Muscle layer of duodenum (tissue), 2 donors: ENCODE measurements around the gene TNFAIP8.

Experiments used
- H3K27ac ChIP-seq: one replicate; pipeline ENCODE4 v1.7.0; 2013; ENCODE audit warnings: mild to moderate bottlenecking, low read length
- H3K27me3 ChIP-seq: one replicate; pipeline ENCODE4 v1.7.0; 2013; ENCODE audit warnings: low read depth, mild to moderate bottlenecking, control low read depth, low read length
- H3K36me3 ChIP-seq, 2 donors: one replicate each; pipeline ENCODE4 v1.7.0; 2013; ENCODE audit warnings: low read length in 2 of 2, control low read depth in 1 of 2, mild to moderate bottlenecking in 1 of 2; ENCODE audit not compliant: insufficient read depth in 2 of 2, control insufficient read depth in 1 of 2
- H3K4me1 ChIP-seq, 2 donors: one replicate each; pipeline ENCODE4 v1.7.0; 2013; ENCODE audit warnings: low read length in 2 of 2, mild to moderate bottlenecking in 2 of 2, control low read depth in 1 of 2, moderate library complexity in 1 of 2; ENCODE audit not compliant: insufficient read depth in 2 of 2, control insufficient read depth in 1 of 2
- H3K4me3 ChIP-seq, 2 donors: one replicate each; pipeline ENCODE4 v1.7.0; 2013; ENCODE audit warnings: low read length in 2 of 2, low read depth in 1 of 2, mild to moderate bottlenecking in 1 of 2
- H3K9me3 ChIP-seq, 2 donors: one replicate each; pipeline ENCODE4 v1.7.0; 2013; ENCODE audit warnings: low read length in 2 of 2, control low read depth in 1 of 2, mild to moderate bottlenecking in 1 of 2; ENCODE audit not compliant: control insufficient read depth in 1 of 2
- donor health status: healthy.

TNFAIP8 gene

DNA sequence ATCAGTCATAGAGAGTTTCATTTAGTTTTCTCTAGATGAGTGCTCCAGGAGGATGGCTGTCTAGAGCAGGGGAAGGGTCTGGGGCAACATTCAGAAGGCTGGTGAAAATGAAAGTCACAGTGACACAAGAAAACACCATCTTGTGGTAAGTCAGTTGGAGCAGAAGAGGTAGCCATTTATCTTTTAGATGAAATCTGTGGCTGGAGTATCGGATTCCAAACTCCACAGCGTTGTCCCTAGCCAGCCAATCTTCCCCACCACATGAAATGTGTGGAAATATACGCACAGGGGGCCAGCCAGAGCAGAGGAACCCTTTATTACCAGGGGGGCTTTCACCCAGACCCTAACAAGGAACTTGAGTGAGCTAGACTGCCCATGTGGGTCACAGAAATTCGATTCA is 15.9 kb upstream of the TNFAIP8 start:
- Histone ChIP-seq H3K27me3 (no peaks in the 10 kb centered on the region), H3K4me3 (no peak overlapping the region), H3K36me3 (no peaks in the 10 kb centered on the region), H3K27ac (no peak overlapping the region), H3K4me1 (peaks cover 23 to 45% of the 10 kb centered on the region in 2 donors), H3K9me3 (no peaks in the 10 kb centered on the region)

- peaks cover 23 to 44% of the 10 kb centered on the region in 2 donors for H3K4me1 ChIP-seq
- no peaks in the 10 kb centered on the region for H3K27me3 ChIP-seq
- no peaks in the 10 kb centered on the region for H3K9me3 ChIP-seq
- H3K36me3 ChIP-seq: no peaks in the 10 kb centered on the region
- peak overlapping the region in 1 of 2 donors; percentile 9 for H3K4me3 ChIP-seq
- peak overlapping the region; percentile 2 for H3K27ac ChIP-seq
Observed at GRCh38 chr5:119340597-119341218, 15.1 kb upstream of the TNFAIP8 start.

- peak overlapping the region; percentile 2 for H3K27ac ChIP-seq
- H3K9me3 ChIP-seq: no peaks in the 10 kb centered on the region
- H3K4me1 ChIP-seq: peaks cover 23 to 35% of the 10 kb centered on the region in 2 donors
- H3K36me3 ChIP-seq: no peaks in the 10 kb centered on the region
- H3K27me3 ChIP-seq: no peaks in the 10 kb centered on the region
- no peak overlapping the region for H3K4me3 ChIP-seq
Observed at GRCh38 chr5:119341452-119342349, 14.1 kb upstream of the TNFAIP8 start.

DNA sequence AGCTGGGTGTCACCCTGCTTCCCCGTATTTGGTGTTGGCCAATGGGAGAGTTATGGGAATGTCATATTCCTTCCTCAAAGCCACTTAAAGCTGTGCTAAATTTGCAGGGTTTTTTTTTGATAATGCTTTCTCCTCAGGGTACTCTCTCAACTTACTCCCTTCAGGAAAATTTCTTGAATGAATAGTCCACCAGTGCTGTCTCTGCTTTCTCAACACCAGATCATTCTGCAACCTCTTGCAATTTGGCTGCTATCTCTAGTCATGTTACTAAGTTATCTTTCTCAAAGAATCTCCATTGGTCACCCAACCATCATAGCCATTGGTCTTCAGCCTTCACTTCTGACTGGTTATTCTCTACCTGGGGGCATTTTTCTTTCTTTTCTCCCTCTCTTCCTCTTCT is 13.4 kb upstream of the TNFAIP8 start:
- Histone ChIP-seq H3K36me3 (no peaks in the 10 kb centered on the region), H3K27ac (no peak overlapping the region), H3K27me3 (no peaks in the 10 kb centered on the region), H3K9me3 (no peaks in the 10 kb centered on the region), H3K4me1 (peaks cover 17 to 28% of the 10 kb centered on the region in 2 donors), H3K4me3 (peak overlapping the region in 1 of 2 donors; percentile 24)

- no peaks in the 10 kb centered on the region for H3K36me3 ChIP-seq
- no peaks in the 10 kb centered on the region for H3K27me3 ChIP-seq
- H3K4me3 ChIP-seq: peak overlapping the region in 1 of 2 donors; percentile 24
- no peak overlapping the region for H3K27ac ChIP-seq
- peaks cover 13 to 21% of the 10 kb centered on the region in 2 donors for H3K4me1 ChIP-seq
- no peaks in the 10 kb centered on the region for H3K9me3 ChIP-seq
Observed at GRCh38 chr5:119343052-119343451, 12.8 kb upstream of the TNFAIP8 start.

- Histone ChIP-seq H3K27ac (no peak overlapping the region), H3K4me1 (peaks cover 13 to 20% of the 10 kb centered on the region in 2 donors), H3K9me3 (no peaks in the 10 kb centered on the region), H3K36me3 (no peaks in the 10 kb centered on the region), H3K4me3 (no peak overlapping the region), H3K27me3 (no peaks in the 10 kb centered on the region)
Observed at GRCh38 chr5:119343766-119344165, 12.1 kb upstream of the TNFAIP8 start.

GRCh38 chr5:119344231-119344630 is 11.6 kb upstream of the TNFAIP8 start:
- H3K9me3 ChIP-seq: no peaks in the 10 kb centered on the region
- H3K4me1 ChIP-seq: peaks cover 13 to 20% of the 10 kb centered on the region in 2 donors
- no peak overlapping the region for H3K27ac ChIP-seq

GRCh38 chr5:119345861-119346260 is 10.0 kb upstream of the TNFAIP8 start:
- no peaks in the 10 kb centered on the region for H3K27me3 ChIP-seq
- no peaks in the 10 kb centered on the region for H3K9me3 ChIP-seq
- no peaks in the 10 kb centered on the region for H3K36me3 ChIP-seq
- no peak overlapping the region for H3K4me3 ChIP-seq
- peaks cover 13 to 20% of the 10 kb centered on the region in 2 donors for H3K4me1 ChIP-seq
- no peak overlapping the region for H3K27ac ChIP-seq

More at GRCh38 chr5:119344231-119344630, 11.6 kb upstream of the TNFAIP8 start:
- H3K36me3 ChIP-seq: no peaks in the 10 kb centered on the region
- no peak overlapping the region for H3K4me3 ChIP-seq
- H3K27me3 ChIP-seq: no peaks in the 10 kb centered on the region

GRCh38 chr5:119346394-119346793 is 9.4 kb upstream of the TNFAIP8 start:
- no peaks in the 10 kb centered on the region for H3K27me3 ChIP-seq
- peaks cover 13 to 20% of the 10 kb centered on the region in 2 donors for H3K4me1 ChIP-seq
- H3K36me3 ChIP-seq: no peaks in the 10 kb centered on the region
- no peaks in the 10 kb centered on the region for H3K9me3 ChIP-seq
- no peak overlapping the region for H3K27ac ChIP-seq
- no peak overlapping the region for H3K4me3 ChIP-seq

GRCh38 chr5:119347574-119347973 is 8.2 kb upstream of the TNFAIP8 start:
- Histone ChIP-seq H3K27me3 (no peaks in the 10 kb centered on the region), H3K36me3 (no peaks in the 10 kb centered on the region), H3K4me1 (peaks cover 12 to 15% of the 10 kb centered on the region in 2 donors), H3K9me3 (no peaks in the 10 kb centered on the region), H3K4me3 (no peak overlapping the region), H3K27ac (no peak overlapping the region)

DNA sequence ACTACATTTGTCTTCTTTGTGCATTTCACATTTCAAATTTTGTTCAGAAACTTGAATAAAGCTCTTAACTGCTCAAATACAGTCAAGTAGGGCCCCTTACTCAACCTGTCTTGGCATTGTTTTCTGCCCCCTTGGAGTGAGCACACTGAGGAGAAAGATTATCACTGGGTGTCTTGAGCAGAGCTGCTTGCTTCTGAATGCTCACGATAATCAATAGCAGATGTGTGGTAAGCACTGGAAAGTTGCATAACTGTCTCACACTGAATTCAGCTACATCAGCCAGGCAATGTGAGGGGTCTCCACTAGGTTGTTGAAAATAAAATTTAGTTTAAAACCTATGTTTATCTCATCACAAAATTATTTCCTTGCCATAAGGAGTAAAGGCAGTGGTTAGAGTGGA is 7.8 kb upstream of the TNFAIP8 start:
- Histone ChIP-seq H3K9me3 (no peaks in the 10 kb centered on the region), H3K27me3 (no peaks in the 10 kb centered on the region), H3K4me1 (peaks cover 8 to 11% of the 10 kb centered on the region in 2 donors), H3K27ac (no peak overlapping the region), H3K4me3 (no peak overlapping the region), H3K36me3 (no peaks in the 10 kb centered on the region)
